Fibroblast of peridontal ligament (primary cell): ENCODE measurements around the gene FOSL1.

Experiments used
- DNase-seq: peaks from one replicate; pipeline ENCODE4 v3.0.0-alpha.2; 2010; ENCODE audit errors: extremely low read depth

FOSL1 gene

GRCh38 chr11:65919573-65920371, 19.6 kb upstream of the FOSL1 start:
- DNase-seq: no peak

- DNase-seq: peak; percentile 96
Observed at GRCh38 chr11:65919141-65919572, 19.0 kb upstream of the FOSL1 start, which contains the start of gene DRAP1. Gene DRAP1, plus strand, starts transcription at chr11:65919426. Its CDS starts 76 bp downstream, at chr11:65919502.

- DNase-seq: peak; percentile 28
Observed at GRCh38 chr11:65918211-65919140, 18.3 kb upstream of the FOSL1 start, which contains the start of gene C11orf68. Gene C11orf68, minus strand, starts transcription at chr11:65919062. Its CDS starts 31 bp downstream, at chr11:65919031.

- no peak for DNase-seq
Observed at GRCh38 chr11:65917434-65918210, 17.4 kb upstream of the FOSL1 start.

- DNase-seq: no peak
Observed at GRCh38 chr11:65917077-65917433, 16.9 kb upstream of the FOSL1 start.

GRCh38 chr11:65916391-65916790, 16.2 kb upstream of the FOSL1 start:
- DNase-seq: no peak

- DNase-seq: peak; percentile 96
Observed at GRCh38 chr11:65915821-65916251, 15.6 kb upstream of the FOSL1 start.

- DNase-seq: no peak
Observed at GRCh38 chr11:65915101-65915820, 15.1 kb upstream of the FOSL1 start.

- DNase-seq: peak; percentile 79
Observed at GRCh38 chr11:65912845-65913244, 12.7 kb upstream of the FOSL1 start.

GRCh38 chr11:65911682-65912568, 11.7 kb upstream of the FOSL1 start:
- peak; percentile 91 for DNase-seq

GRCh38 chr11:65907878-65908277, 7.7 kb upstream of the FOSL1 start:
- DNase-seq: no peak

GRCh38 chr11:65906602-65907001, 6.4 kb upstream of the FOSL1 start:
- DNase-seq: no peak

GRCh38 chr11:65903715-65904114, 3.5 kb upstream of the FOSL1 start:
- no peak for DNase-seq

GRCh38 chr11:65903068-65903481, 2.9 kb upstream of the FOSL1 start:
- peak; percentile 80 for DNase-seq

- DNase-seq: no peak
Observed at GRCh38 chr11:65900899-65901180, 652 bp upstream of the FOSL1 start.

GRCh38 chr11:65899356-65900124, 648 bp downstream of the FOSL1 start:
- DNase-seq: peak; percentile 53

- peak; percentile 41 for DNase-seq
Observed at GRCh38 chr11:65898656-65899355, 1.4 kb downstream of the FOSL1 start.

- peak; percentile 57 for DNase-seq
Observed at GRCh38 chr11:65897020-65897471, 3.1 kb downstream of the FOSL1 start.
